GM20431 (cell line): ENCODE measurements around the gene ZNF775.

Source experiments
- in situ Hi-C: fragments of 300-500 bp; cut with MseI, MboI; formaldehyde crosslinking; loops from one replicate; pipeline ENCODE4 v1.15.0; 2020; ENCODE audit warnings: low sequenced_read_pairs; ENCODE audit not compliant: unreplicated experiment

The ZNF775 gene

DNA sequence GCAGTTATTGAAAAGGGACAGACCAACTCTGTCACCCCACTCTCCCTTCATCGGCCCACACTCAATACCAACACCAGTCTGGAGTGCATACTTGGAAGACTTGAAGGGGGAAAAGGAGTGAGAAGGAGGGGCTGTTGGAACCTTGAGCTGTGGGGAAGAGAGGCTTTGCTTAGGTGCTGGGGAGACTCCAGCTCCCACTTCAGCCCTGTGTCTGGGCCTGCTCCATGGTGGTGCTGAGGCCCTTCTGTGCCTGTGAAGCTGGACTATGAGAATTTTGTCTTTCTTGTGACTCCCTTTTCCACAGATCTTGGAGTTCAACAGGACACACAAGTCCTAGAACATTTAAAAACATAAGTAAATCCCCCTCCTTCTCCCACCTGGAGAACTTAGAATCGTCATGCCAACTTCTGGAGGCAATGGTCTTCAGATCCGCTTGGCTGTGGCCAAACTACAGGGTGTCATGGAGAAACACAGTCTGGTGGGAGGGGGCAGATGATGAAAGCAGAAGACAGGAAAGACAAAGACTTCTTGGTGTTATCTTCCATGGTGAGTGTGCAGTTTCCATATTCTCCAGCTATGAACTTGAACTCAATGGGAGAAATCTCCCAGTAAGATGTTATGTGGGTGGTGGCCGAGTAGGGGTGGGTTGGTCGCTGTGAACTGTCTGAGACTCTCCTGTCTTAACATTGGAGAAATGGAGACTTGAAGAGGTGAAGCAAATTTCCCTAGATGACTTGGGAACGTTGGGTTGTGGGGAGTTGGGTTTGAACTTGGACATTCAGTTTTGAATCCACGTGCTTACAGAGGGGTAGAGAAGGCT lies 52.9 kb downstream of the ZNF775 start:
- in situ Hi-C loops, result no loop called here

DNA sequence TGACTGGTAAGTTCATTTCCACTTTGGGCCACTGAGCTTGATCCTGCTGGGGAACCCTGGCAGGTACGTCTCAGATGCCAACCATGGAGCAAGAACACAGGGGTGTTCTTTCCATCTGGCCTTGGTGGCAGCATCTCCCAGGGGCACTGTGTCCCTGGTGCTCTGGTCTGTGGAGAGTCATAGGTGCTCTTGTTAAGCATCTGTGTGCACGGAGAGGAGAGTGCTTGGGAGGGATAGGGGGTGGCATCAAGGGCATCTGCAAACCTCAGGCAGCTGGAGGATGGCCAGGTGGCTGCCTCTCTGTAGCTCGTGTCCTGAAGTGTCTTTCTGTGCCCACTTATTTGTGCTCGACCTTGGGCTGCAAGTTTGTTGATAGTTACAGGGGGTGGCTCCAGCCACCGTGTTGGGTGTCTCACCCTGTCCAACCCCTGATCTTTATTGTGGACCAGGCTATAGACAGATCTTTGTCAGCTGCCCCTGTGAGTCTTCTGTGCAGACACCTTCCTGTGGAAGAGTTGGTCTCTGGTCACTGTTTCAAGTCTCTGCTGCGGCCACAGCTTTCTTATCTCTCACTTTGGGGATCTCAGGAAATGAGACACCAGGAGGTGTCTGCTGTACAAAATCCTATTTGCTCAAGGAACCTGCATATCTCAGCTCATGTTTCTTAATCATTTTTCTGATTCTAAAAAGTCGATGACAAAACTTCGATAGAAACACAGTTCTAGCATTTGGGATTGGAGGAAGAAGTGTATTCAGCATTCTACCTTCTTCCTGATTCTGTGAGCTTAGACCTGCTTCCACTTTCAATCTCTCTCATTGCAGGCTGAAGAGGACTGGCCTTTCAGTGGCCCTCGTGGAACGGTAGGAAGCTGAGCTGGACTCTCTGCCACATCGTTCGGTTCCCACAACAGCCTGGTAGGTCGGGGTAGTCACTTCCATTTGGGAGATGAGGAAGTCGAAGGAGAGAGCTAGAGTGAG lies 54.1 kb downstream of the ZNF775 start:
- in situ Hi-C loops, result no loop called here

DNA sequence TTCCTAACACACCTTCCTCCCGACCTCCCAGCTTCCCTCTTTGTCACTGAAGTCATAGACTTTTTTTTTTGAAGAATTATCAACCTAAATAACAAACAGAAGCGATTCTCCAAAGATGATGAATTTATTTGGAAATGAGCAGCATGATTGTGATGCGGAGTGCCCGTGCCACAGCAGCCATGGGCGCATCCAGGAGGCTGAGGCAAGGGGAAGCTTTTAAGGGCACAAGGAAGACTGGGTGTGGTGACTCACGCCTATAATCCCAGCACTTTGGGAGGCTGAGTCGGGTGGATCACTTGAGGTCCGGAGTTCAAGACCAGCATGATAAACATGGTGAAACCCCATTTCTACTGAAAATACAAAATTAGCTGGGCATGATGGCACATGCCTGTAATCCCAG lies 55.1 kb downstream of the ZNF775 start:
- in situ Hi-C loops, result no loop called here

DNA sequence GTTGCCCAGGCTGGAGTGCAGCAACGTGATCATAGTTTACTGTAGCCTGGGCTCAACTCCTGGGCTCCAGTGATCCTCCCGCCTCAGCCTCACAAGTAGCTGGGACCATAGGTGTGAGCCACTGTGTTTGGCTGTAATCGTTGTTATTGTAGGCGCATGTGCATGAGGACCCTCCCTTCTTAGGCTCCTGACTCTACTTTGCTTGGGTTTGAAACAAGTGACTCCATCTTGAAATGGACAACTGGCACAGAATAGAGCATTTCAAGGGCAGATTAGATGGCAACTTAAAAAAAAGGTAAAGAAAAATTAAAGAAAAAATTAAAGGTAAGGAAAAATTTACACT lies 55.9 kb downstream of the ZNF775 start:
- in situ Hi-C loops, result no loop called here

DNA sequence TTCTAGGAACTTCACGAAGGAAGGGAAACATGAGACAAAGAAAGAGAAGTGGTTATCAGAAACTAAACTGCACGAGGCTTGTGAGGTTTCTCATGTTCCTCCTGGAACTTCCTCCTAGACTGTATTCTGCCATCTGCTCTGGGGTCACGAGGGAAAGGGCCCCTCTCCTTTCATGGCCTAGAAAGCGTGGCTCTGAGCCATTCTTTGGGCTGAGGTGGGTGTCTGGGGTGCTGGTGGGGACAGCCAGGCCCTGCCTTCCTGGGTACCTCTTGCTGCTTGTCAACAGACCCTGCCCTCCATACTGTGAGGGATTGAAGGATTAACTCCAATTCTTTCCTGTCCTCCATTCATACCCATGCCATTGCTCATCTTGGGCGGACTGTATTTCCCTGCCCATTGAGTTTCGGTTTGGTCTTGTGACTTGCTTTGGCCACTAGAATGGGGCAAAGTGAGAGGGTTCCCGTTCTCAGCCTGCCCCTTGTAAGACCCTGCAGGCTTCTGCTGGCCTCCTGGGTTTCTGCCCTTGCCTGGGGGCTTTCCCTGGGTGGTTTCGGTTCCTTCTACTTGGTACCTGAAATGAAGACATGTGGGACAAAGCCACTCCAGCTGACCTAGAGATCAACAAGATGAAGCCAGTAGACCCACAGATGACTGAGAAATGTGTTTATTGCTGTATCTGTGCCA lies 56.4 kb downstream of the ZNF775 start:
- in situ Hi-C loops, result no loop called here

DNA sequence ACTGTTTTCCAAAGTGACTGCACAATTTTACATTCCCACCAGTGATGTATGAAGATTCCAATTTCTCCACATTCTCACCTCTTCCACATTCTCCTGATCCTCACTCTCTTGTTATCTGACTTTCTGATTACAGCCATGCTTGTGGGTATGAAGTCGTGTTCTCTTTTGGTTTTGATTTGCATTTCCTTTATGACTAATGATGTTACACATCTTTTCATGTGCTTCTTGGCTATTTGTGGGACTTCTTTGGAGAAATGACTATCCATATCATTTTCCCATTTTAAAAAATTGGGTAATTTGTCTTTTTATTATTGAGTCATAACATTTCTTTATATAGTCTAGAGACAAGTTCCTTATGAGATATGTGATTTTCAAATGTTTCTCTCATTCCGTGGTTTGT lies 60.8 kb downstream of the ZNF775 start:
- in situ Hi-C loops, result no loop called here

DNA sequence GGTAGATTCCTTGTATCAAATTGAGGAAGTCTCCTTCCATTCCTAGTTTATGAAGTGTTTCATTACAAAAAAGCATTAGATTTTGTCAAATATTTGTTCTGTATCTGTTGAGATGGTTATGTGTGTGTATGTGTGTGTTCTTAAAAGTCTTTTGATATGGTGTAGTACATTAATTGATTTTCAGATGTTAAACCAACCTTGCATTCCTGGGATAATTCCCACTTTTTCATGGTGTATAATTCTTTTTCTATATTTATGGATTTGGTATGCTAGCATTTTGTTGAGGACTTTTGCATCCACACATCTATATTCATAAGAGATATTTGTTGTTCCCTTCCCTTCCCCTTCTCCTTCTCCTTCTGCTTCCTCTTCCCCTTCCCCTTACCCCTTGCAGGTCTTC lies 62.4 kb downstream of the ZNF775 start:
- in situ Hi-C loops, result no loop called here

DNA sequence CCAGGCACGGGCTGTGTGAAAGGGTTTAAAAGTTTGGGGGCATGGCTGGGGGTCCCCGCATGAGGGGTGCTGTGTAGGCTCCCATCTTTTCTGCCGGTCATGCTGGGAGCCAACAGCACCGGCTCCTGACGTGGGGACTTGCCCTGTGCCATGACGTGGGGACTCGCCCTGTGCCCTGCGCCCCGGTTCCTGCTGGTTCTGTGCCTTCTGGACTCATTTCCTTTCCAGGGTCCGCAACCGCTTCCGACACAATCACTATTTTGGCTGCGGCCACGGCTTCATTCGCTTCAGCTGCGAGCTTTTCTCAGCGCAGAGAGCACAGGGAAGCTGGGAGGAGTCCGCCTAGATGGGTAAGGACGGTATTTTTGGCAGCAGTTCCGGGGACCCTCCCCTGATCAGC lies 63.7 kb downstream of the ZNF775 start:
- in situ Hi-C loops, result no loop called here

DNA sequence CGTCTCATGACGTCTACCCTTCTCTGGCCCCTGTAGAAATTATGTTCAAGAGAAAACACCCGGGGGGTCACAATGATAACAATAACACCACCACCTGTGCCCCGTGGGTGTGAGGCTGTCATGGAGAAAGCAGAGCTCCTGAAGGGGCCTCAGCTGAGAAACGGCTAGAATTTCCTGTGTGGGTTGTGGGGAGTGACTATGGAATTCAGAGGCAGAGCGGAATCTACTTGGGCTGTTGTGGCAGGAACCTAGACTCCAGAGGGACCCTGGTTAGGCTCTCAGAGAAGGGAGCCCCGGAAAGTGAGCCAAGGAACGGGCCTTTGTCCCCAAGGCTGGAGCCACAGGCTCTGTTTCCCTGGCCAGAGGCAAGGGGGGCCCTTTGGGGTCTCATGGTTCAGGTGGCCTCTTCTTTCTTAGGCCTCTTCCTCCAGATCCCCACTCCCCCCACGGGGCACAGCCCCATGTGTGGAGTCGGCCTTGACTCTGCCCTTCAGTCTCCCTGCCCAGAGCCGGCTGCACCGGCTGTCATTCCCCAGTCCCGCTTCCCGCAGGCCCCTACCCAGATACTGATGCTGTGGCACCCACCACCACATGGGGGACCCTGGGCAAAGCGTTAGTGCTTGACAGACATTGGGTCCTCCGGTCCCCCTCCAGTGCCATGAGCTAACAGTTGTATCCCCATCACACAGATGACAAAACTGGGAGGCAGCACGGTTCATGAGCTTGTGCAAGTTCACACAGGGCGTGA lies 64.8 kb downstream of the ZNF775 start:
- in situ Hi-C loops, result no loop called here

DNA sequence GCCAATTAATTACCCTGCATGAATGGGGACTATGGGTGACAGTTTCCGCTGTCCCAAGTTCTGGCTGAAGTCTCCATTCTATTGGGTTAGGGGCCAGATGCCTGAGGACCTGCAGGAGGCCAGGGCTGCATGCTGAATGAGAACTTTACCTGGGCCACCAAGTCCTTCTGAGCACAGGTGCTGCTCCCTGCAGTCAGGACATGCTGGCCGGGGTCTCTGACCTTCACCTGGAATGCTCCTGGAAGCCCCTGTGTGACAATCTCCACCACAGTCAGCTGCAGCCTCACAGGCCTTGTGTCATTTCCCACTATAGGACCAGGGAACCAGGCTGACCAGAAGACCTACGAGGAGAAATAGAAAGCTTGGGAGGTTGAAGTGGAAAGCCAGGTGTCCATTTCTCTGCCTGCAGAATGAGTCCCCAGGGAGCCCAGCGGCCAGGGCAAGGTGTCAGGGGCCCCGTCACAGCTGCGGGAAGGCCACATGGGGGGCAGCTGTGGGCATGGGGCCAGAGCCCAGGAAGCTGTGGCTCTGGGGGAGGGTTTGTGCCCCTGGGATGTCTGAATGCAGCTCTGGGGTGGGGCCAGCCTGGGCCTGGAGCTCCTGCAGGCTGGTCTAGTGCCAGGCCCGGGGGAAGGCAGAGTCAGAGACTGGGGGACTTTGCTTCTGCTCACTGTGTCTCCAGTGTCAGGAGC lies 65.7 kb downstream of the ZNF775 start:
- in situ Hi-C loops, result no loop called here

DNA sequence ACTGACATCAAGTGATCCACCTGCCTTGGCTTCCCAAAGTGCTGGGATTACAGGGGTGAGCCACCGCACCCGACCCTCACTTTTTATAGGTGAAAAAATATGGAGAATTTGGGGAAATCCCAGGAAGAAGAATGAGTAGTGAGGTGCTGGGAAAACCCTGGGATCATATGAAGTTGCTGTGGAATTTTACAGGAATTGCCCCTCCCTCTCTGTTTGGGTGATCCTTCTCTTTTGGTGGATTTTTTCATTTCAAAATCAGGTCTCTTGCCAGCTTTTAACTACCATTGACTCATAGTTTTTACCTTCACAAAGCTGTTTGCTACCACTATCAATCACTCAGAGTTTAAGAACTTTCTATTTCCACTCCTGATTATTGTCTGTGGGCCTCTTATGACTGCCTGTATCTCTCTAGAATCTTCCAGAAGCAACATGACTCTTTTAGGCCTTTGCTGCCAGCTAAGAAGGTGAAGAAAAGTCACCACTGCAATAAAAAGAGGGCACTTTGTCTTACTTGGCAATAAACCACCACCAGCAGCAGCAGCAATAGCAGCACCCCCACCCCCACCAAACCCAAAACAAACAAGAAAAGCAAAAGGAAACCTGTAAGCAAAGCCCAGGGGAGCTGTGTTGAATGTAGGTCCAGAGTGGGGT lies 67.3 kb downstream of the ZNF775 start:
- in situ Hi-C loops, result no loop called here
